Uterus (tissue), 2 donors: ENCODE measurements around the gene MTHFSD.

Experiments
- CTCF ChIP-seq, 4 experiments: fragments of 200-600 bp in 2 of 4; fragments of 450-650 bp in 2 of 4; sonication (generic) in 2 of 4; IDR thresholded peaks; one replicate each; pipeline ENCODE4 v1.5.1; 2016 to 2019; ENCODE audit warnings: antibody characterized with exemption in 4 of 4, mild to moderate bottlenecking in 2 of 4, moderate library complexity in 1 of 4
- POLR2A ChIP-seq, 2 donors: fragments of 450-650 bp; IDR thresholded peaks; one replicate each; pipeline ENCODE4 v1.6.1; 2016; ENCODE audit warnings: antibody characterized with exemption in 2 of 2, mild to moderate bottlenecking in 1 of 2, moderate library complexity in 1 of 2

DNA sequence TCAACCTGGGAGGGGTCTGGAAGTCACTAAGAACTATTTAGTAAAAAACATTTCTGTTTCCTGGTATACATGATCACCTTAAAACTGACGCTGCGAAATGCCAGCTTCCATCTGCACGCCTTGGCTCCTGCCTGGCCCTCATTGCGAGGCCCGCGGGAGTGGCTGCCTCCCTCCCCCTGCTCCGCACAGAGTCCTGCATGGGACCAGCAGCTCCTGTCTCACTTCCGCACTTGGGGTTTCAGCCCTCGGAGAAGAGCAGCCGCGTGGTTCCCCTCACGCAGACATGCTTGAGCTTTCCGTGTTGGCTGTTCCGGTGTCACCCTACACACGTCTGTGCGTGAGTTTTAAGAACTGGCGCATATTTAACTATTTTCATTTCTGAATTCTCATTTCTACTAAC, 18.4 kb downstream of the MTHFSD start:
- TF ChIP-seq CTCF (IDR thresholded peaks at IDR 0.05) (no peak), POLR2A (IDR thresholded peaks at IDR 0.05) (no peak)
